OCI-LY3 (cell line): Measurements from ENCODE around the gene ZNF550.

Experiments
- CTCF ChIP-seq: fragments of 200-600, 300-600 bp; sonication (generic); IDR thresholded peaks from 2 replicates; pipeline ENCODE4 v1.5.1; 2014; ENCODE audit warnings: antibody characterized with exemption, low read length, low read depth
- EZH2phosphoT487 ChIP-seq: fragments of 200-600 bp; shearing (Covaris generic); IDR thresholded peaks from 2 replicates; pipeline ENCODE4 v1.6.1; 2018; ENCODE audit warnings: antibody characterized with exemption, mixed run types, low read depth

- no peak for TF ChIP-seq CTCF
- TF ChIP-seq EZH2phosphoT487, result no peak
These were observed 32.4 kb downstream of the ZNF550 start, which contains the start of gene ZNF549 for GRCh38 chr19:57527136-57527881.
